GM23248 (cell line): ENCODE data around the gene SMIM35. TPM values are rescaled to one million over a fixed set of nuclear protein-coding genes. Genes with fewer than 3 reads are reported as not detected.

Experiments used
- DNase-seq: peaks from one replicate; pipeline ENCODE4 v3.0.0-alpha.2; 2015
- H2AFZ ChIP-seq: fragments of 200-600 bp; sonication (generic); 2 replicates; pipeline ENCODE4 v1.6.1; 2016; ENCODE audit warnings: antibody characterized with exemption
- H3F3A ChIP-seq: fragments of 200-600 bp; sonication (generic); 2 replicates; pipeline ENCODE4 v1.6.1; 2016; ENCODE audit warnings: mild to moderate bottlenecking, antibody characterized with exemption, mixed run types; ENCODE audit not compliant: insufficient read depth
- H3K27ac ChIP-seq: fragments of 200-600 bp; sonication (generic); 2 replicates; pipeline ENCODE4 v1.5.1; 2016; ENCODE audit warnings: mild to moderate bottlenecking
- H3K27me3 ChIP-seq: fragments of 200-600 bp; sonication (generic); replicated peaks from 2 replicates; pipeline ENCODE4 v1.6.1; 2016; ENCODE audit warnings: mild to moderate bottlenecking; ENCODE audit not compliant: insufficient read depth
- H3K36me3 ChIP-seq: fragments of 200-600 bp; sonication (generic); 2 replicates; pipeline ENCODE4 v1.6.1; 2016; ENCODE audit warnings: low read depth, mild to moderate bottlenecking
- H3K4me1 ChIP-seq: fragments of 200-600 bp; sonication (generic); 2 replicates; pipeline ENCODE4 v1.6.1; 2016; ENCODE audit warnings: mild to moderate bottlenecking; ENCODE audit not compliant: insufficient read depth
- H3K4me2 ChIP-seq: fragments of 200-600 bp; sonication (generic); one replicate; pipeline ENCODE4 v1.6.1; 2016; ENCODE audit warnings: mild to moderate bottlenecking; ENCODE audit not compliant: unreplicated experiment
- H3K4me3 ChIP-seq: fragments of 200-600 bp; sonication (generic); 2 replicates; pipeline ENCODE4 v1.5.1; 2016; ENCODE audit warnings: mild to moderate bottlenecking
- H3K79me2 ChIP-seq: fragments of 200-600 bp; sonication (generic); 2 replicates; pipeline ENCODE4 v1.6.1; 2016; ENCODE audit warnings: mild to moderate bottlenecking; ENCODE audit not compliant: insufficient read depth
- H3K9ac ChIP-seq: fragments of 200-600 bp; sonication (generic); 2 replicates; pipeline ENCODE4 v1.6.1; 2016; ENCODE audit warnings: mild to moderate bottlenecking
- H3K9me2 ChIP-seq: fragments of 200-600 bp; sonication (generic); 2 replicates; pipeline ENCODE4 v1.6.1; 2016; ENCODE audit warnings: mixed run types, mild to moderate bottlenecking, moderate library complexity; ENCODE audit not compliant: insufficient read depth
- H3K9me3 ChIP-seq: fragments of 200-600 bp; sonication (generic); one replicate; pipeline ENCODE4 v1.6.1; 2017; ENCODE audit warnings: low read depth
- H4K20me1 ChIP-seq: fragments of 200-600 bp; sonication (generic); 2 replicates; pipeline ENCODE4 v1.6.0; 2016; ENCODE audit not compliant: insufficient read depth
- EZH2 ChIP-seq: fragments of 200-600 bp; sonication (generic); IDR thresholded peaks from 2 replicates; pipeline ENCODE4 v1.6.1; 2018; ENCODE audit warnings: antibody characterized with exemption, mild to moderate bottlenecking; ENCODE audit not compliant: insufficient read depth, poor library complexity, severe bottlenecking
- EZH2phosphoT487 ChIP-seq: fragments of 200-600 bp; sonication (generic); IDR thresholded peaks from 2 replicates; pipeline ENCODE4 v1.6.1; 2018; ENCODE audit warnings: antibody characterized with exemption, moderate library complexity, mild to moderate bottlenecking, low read depth; ENCODE audit not compliant: insufficient read depth
- WGBS, 2 experiments: methylation state at CpG; one replicate each; pipeline ENCODE4 v1.1.6; 2015 to 2017; ENCODE audit warnings: low lambda C conversion rate in 2 of 2, low coverage in 1 of 2; ENCODE audit errors: missing lambda C conversion rate in 2 of 2; 5-methylcytosine and 5-hydroxymethylcytosine counted together
- in situ Hi-C: fragments of 300-500 bp; cut with MboI; formaldehyde crosslinking; loops from 2 replicates; pipeline ENCODE4 v1.15.0; 2020
- polyA plus RNA-seq: library from polyadenylated mRNA; unstranded; fragments of >200 nt; fragmentation: Nextera tagmentation; extraction: Ambion mirVana; gene quantifications from 2 replicates; pipeline ENCODE4 v1.2.1, GENCODE V29; 2016
- total RNA-seq: library from RNA; depleted of rRNA; stranded (reverse); fragments of >200 nt; shearing (Covaris generic); gene quantifications from 2 replicates; pipeline ENCODE4 v1.2.3, GENCODE V29; 2014

Gene SMIM35
- total and polyA plus RNA-seq, 2 experiments from 2014 or later = not detected

DNA sequence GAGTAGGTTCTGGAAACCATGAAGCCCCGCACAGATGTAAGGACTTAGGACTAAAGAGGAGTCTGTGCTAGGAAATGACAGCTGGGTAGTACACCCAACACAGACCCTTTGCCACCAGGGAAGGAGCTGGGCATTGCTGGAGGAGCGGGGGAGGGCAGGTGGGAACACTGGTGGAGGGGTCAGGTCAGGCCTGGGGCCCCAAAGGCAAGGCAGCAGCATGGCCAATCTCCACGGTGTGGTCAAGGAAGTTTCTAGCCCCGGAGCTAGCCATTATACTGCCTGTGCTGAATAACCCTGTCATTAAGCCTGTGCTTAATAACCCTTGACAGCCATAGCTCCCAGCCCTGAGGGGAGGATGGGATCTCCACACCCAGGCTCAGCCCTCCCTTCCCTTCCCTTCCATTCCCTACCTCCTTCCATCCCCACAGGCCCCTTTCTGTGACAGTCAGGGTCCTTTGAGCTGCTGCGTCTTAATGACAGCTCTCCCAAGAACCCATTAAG is 7.8 kb downstream of the SMIM35 start:
- Histone ChIP-seq H3K27ac (no peak overlapping the region), H3K79me2 (no peaks in the 10 kb centered on the region), H3K4me3 (no peak overlapping the region), H3K27me3 (peaks cover 8% of the 10 kb centered on the region), H3K9me3 (no peaks in the 10 kb centered on the region), H4K20me1 (no peaks in the 10 kb centered on the region), H2AFZ (no peak overlapping the region), H3K36me3 (no peaks in the 10 kb centered on the region), H3K4me2 (no peak overlapping the region), H3K9me2 (no peaks in the 10 kb centered on the region), H3F3A (no peaks in the 10 kb centered on the region), H3K4me1 (no peaks in the 10 kb centered on the region), H3K9ac (no peak overlapping the region)
- TF ChIP-seq EZH2 (no peak), EZH2phosphoT487 (no peak)
- no peak for DNase-seq
- WGBS, 2 experiments = 23 to 51% methylated on average over 4 to 5 of the region's 5 CpGs
- in situ Hi-C loops = no loop called here

- Histone ChIP-seq H2AFZ (no peak within 1 kb of the TSS), H3K4me2 (no peak within 1 kb of the TSS), H3K4me3 (no peak within 1 kb of the TSS), H3K36me3 (no peaks in the 10 kb centered on the region), H3K9me2 (no peaks in the 10 kb centered on the region), H3K27ac (no peak within 1 kb of the TSS), H3K4me1 (no peaks in the 10 kb centered on the region), H3K9me3 (no peaks in the 10 kb centered on the region), H3K9ac (no peak within 1 kb of the TSS), H3K79me2 (no peaks in the 10 kb centered on the region), H3F3A (no peaks in the 10 kb centered on the region), H3K27me3 (peaks cover 8% of the 10 kb centered on the region), H4K20me1 (no peaks in the 10 kb centered on the region)
- no peak for DNase-seq
- no peak for TF ChIP-seq EZH2
- no peak for TF ChIP-seq EZH2phosphoT487
- in situ Hi-C loops = no loop called here
- WGBS, 2 experiments = 64 to 74% methylated on average over 7 of the region's 7 CpGs
These were observed 9.9 kb downstream of the SMIM35 start, which contains the start of gene TMPRSS4 for GRCh38 chr11:118076754-118077281. Gene TMPRSS4 (plus strand): TSS chr11:118077078. CDS start chr11:118077303, 225 bp downstream.

DNA sequence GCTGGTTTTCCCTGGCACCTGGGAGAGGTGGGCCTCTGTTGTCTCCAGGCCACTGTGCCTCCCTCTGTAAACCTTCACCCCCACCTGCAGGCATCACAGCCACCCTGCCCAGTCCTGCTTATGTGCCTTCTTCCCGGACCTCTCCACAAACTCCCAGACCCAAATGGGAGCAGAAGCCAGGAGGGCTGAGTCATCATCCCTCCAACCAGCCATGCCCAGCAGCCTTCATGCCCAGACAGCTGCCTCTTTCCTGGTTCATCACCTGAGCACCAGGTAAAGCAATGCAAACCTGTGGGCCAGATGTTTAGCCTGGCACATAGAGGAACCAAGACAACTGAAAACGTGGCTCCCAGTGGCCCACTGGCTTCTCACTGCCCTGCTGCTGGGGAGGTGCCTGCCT is 12.0 kb downstream of the SMIM35 start:
- in situ Hi-C loops = no loop called here
- no peak overlapping the region for H3K4me2 ChIP-seq
- H3K9ac ChIP-seq = no peak overlapping the region
- TF ChIP-seq EZH2 (no peak), EZH2phosphoT487 (no peak)
- no peaks in the 10 kb centered on the region for H3K36me3 ChIP-seq
- H3K27ac ChIP-seq = no peak overlapping the region
- H3K4me3 ChIP-seq = no peak overlapping the region
- H2AFZ ChIP-seq = no peak overlapping the region
- H4K20me1 ChIP-seq = no peaks in the 10 kb centered on the region
- peaks cover 8% of the 10 kb centered on the region for H3K27me3 ChIP-seq
- no peaks in the 10 kb centered on the region for H3F3A ChIP-seq
- no peaks in the 10 kb centered on the region for H3K9me3 ChIP-seq
- DNase-seq = no peak
- no peaks in the 10 kb centered on the region for H3K4me1 ChIP-seq
- no peaks in the 10 kb centered on the region for H3K9me2 ChIP-seq
- H3K79me2 ChIP-seq = no peaks in the 10 kb centered on the region
- 0 to 8% methylated on average over 2 of the region's 2 CpGs for WGBS, 2 experiments

- Histone ChIP-seq H3K9ac (no peak overlapping the region), H3K27ac (no peak overlapping the region), H3K4me1 (no peaks in the 10 kb centered on the region), H2AFZ (no peak overlapping the region), H3K4me3 (no peak overlapping the region), H3K36me3 (no peaks in the 10 kb centered on the region), H3K4me2 (no peak overlapping the region), H3K79me2 (no peaks in the 10 kb centered on the region), H3K27me3 (peaks cover 8% of the 10 kb centered on the region), H3K9me2 (no peaks in the 10 kb centered on the region), H4K20me1 (no peaks in the 10 kb centered on the region), H3F3A (no peaks in the 10 kb centered on the region), H3K9me3 (no peaks in the 10 kb centered on the region)
- 62 to 63% methylated on average over 11 of the region's 11 CpGs for WGBS, 2 experiments
- in situ Hi-C loops = no loop called here
- DNase-seq = no peak
- no peak for TF ChIP-seq EZH2phosphoT487
These were observed 12.6 kb downstream of the SMIM35 start for GRCh38 chr11:118074091-118074685.
